Smooth muscle cell of the brain vasculature (primary cell): Measurements from ENCODE around the gene TMEM190.
"Not testable (repeated sequence)": the region's sequence is repeated elsewhere in the genome, so short reads cannot be mapped to it uniquely, and the experiment has no call there.

Experiments used
- DNase-seq: peaks from one replicate; pipeline ENCODE4 v3.0.0-alpha.2; 2012; ENCODE audit warnings: low read depth, low spot score

TMEM190 gene

GRCh38 chr19:55376241-55376933 lies at the start of gene TMEM190:
TMEM190 (plus strand) TSS chr19:55376826; CDS start chr19:55376854, 28 bp downstream.
- DNase-seq: no peak

GRCh38 chr19:55328774-55329318 lies 47.8 kb upstream of the TMEM190 start:
- not testable (repeated sequence) for DNase-seq

DNA sequence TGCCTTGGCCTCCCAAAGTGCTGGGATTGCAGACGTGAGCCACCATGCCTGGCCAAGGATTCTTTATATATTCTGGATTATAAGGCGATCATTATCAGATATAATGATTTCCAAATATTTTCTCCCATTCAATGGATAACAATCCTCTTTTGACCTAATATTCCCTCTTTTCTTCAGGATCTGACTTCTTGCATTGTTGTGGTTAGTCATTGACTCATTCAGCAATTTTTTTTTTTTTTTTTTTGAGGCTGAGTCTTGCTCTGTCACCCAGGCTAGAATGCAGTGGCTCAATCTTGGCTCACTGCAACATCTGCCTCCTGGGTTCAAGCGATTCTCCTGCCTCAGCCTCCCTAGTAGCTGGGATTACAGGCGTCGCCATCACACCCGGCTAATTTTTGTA lies 46.8 kb upstream of the TMEM190 start:
- DNase-seq: not testable (repeated sequence)

DNA sequence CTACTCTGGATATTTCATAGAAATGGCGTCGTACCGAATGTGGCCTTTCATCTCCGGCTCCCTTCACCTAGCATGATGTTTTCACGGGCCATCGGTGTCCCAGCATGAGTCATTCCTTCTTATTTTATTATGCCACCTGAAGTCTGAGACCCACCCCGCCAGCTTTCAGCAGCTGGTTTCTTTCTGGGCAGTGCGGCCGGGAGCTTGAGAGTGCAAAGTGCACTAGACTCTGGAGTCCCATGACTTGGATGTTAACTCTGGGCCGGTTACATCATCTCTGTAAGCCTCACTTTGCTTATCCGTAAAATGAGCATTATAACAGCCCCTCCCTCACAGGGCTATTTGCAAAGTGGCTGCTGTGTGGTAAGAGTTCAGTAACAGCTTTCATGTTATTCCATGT lies 42.8 kb upstream of the TMEM190 start:
- DNase-seq: no peak

DNA sequence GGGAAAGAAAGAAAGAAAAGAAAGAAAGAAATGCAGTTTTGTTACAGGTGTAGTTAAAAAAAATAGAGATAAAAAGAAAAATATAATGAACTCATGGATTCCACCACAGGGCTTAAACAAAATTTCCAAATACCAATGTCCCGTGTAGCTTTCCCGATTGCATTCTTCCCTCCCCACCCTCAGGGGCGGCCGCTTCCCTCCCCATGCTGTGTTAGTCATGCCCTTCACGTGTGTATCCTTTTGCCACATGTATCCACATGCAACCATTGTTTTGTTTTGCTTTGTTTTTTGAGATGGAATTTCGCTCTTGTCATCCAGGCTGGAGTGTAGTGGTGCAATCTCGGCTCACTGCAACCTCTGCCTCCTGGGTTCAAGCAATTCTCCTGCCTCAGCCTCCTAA lies 40.5 kb upstream of the TMEM190 start:
- no peak for DNase-seq

GRCh38 chr19:55339105-55339888 lies 37.3 kb upstream of the TMEM190 start, which contains the start of gene KMT5C:
KMT5C (plus strand) TSS chr19:55339876; CDS start chr19:55341937, 2,061 bp downstream.
- peak; percentile 100 for DNase-seq

DNA sequence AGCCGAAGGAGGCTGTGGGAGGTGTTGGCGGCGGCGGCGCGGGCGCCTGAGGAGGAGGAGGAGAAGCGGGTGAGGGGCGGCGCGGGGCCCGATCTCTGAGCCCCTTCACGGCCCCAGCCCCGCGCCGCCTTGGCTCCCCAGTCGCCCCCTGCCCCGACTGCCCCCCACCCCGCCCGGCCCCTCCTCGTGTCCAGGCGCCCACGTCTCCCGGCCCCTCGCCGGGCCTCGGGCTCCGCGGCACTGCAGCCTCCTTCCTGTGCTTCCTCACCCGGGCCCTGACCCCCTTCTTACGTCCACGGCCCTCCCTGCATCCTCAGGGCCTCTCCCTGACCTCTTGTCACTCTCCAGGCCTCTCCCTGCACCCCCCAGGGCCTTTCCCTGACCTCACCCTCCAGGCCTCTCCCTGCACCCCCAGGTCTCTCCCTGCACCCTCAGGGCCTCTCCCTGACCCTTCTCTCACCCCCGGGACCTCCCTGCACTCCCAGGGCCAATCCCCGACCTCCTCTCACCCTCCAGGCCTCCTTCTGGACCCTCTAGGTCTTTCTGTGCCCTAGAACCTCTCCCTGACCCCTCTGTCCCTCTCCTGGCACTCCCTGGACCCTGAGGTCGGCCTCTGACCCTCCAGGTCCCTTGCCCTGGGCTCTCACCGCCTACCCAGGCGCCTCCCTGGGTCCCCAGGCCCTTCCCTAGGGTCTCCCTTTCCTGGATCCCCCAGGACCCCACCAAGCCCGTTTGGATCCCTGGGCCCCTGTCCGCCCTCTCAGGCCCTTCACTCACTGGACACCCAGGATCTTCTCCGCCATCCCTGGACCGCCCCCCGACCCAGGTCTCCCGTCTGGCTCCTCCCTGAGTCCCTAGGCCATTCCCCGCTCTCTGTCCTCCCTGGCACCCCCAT lies 36.5 kb upstream of the TMEM190 start:
- DNase-seq: no peak

GRCh38 chr19:55340784-55341147 lies 35.9 kb upstream of the TMEM190 start:
- DNase-seq: no peak

- no peak for DNase-seq
Measured at GRCh38 chr19:55341171-55341588, 35.4 kb upstream of the TMEM190 start.

DNA sequence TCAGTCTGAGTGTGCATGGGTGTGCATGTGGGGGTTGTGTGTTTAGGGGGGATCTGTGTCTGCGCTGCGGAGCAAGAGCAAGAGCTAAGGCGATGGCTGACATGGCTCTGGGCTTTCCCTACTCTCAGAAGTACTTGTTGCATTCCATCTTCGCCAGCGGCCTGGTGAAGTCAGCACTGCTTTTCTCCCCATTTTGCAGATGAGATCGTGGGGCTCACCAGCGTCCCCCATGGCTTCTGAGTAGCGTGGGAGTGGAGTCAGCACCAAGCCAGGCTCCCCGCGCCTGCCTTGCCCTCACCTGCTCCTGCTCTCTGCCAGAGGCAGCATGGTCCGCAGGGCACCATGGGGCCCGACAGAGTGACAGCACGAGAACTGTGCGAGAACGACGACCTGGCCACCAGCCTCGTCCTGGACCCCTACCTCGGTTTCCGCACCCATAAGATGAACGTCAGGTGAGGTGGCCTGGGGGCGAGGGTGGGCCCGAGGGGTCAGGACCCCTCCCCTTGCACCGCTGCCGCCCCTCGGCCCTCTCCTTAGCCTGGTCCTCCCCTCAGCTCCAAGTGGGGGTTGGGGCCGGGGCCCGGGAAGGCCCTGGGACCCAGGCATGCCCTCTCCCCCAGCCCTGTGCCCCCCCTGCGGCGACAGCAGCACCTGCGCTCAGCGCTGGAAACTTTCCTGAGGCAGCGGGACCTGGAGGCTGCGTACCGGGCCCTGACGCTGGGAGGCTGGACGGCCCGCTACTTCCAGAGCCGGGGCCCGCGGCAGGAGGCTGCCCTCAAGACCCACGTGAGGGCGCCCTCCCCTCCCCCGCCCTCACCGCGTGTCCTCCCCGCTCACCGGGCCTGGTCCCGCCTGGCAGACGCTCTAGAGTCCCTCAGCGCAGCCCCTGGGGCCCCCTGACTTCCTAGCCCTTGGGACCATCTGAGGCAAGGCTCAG lies 34.8 kb upstream of the TMEM190 start:
- no peak for DNase-seq

DNA sequence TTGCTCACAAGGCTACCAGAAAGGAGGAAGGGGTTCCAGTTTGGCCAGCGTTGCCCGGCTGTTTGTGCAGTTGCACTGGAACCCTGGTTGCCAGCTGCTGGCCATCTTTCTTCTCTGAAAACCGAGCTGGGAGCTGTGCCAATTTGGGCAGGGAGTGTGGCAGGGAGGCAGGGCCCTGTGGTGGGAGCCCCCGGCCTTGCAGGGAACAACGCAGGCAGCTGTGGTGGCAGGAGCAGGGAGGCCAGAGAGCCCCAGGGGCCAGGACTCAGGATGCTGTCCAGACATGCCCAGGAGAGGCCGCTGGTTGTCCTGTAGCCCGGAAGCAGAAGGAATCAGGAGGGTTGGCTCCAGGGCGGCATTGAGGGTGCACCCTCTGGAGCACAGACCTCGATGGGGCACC lies 32.2 kb upstream of the TMEM190 start:
- no peak for DNase-seq

- DNase-seq: no peak
Measured at GRCh38 chr19:55345101-55345817, 31.4 kb upstream of the TMEM190 start.

- no peak for DNase-seq
Measured at GRCh38 chr19:55345818-55346724, 30.6 kb upstream of the TMEM190 start.

DNA sequence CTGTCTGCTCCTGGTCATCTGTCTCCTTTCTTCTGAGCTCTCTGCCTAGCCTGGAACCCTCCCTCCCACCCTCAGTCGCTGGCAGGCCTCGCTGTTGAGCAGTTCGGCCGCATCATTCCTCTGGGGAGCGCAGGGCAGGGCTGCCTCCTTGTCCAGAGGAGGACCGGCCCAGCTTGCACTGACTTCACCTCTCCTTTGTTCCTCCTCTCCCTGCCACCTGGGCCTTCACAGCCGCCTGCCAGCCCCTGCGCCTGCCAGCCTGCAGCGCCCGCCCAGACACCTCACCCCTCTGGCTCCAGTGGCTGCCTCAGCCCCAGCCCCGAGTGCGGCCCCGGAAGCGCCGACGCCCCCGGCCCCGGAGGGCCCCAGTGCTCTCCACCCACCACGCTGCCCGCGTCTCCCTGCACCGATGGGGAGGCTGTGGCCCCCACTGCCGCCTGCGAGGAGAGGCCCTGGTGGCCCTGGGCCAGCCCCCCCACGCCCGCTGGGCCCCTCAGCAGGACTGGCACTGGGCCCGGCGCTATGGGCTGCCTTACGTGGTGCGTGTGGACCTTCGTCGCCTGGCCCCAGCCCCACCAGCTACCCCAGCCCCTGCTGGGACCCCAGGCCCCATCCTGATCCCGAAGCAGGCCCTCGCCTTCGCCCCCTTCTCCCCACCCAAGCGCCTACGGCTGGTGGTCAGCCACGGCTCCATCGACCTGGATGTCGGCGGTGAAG lies 29.7 kb upstream of the TMEM190 start:
- no peak for DNase-seq

DNA sequence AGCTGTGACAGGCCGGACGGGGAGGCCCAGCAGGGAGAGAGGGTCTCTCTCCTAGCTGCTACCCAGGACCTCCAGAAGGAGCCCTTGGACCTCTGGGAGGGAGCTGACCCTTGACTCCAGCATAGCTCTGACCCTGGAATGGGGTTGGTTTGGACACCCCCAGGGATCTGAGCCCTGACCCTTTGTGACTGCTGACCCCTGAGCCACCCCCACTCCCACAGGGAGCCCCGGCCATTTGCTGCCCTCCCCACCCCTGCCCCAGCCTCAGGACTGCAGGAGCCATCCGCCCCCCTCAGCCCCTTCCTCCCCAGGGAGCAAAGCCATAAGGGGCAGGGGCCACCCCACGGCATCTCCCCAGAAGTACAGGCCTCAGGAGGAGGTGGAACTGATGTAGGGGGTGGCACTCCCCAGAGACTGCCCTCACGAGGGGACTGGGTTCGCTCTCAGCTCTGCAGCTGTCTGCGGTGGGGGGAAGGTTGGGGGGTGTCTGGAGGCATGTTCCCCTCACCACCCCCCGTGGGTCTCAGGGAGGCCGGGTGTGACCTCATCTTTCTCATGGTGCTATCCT lies 29.1 kb upstream of the TMEM190 start:
- no peak for DNase-seq

DNA sequence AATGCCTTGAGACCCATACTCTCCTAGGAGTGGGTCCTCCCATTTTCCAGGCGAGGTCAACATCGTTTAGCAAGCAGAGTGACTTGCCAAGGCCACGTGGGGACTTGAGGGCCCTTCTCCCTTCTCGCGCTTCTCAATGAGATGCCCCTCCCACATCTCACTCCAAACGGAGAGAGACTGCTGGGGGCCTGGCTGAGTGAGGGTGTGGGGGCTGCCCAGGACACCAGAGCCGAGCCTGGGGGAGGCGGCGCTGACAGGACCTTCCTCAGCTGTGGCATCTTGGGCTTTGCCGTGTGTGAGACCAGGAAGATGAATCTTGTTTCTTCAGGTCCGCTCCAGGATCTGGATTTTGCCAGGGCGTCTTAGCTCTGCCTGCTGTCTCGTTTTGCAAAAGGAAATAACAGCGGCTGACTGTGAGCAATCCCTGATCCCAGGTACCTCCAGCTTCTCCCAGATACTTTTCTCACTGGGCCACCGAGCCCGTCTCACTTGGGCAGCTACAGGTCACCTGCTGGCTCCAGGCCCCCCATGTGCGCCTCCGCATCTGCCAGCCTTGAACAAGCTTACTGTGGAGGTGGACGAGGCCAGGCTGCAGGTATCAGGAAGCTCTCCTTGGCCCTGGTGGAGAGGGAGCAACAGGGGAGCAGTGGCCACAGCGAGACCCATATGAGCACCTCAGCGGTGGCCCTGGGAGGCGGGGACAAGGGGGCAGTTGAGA lies 28.1 kb upstream of the TMEM190 start:
- no peak for DNase-seq

- DNase-seq: no peak
Measured at GRCh38 chr19:55350620-55351315, 25.9 kb upstream of the TMEM190 start.
